Choroid plexus epithelial cell (primary cell): ENCODE results near the gene CPT2.
A peak's percentile ranks its signal among the peaks of the same experiment; 100 is the strongest.

Experiments
- DNase-seq: peaks from one replicate; pipeline ENCODE4 v3.0.0-alpha.2; 2010; ENCODE audit warnings: low read depth
- H3K4me3 ChIP-seq: 2 replicates; pipeline ENCODE4 v1.5.1; 2011; ENCODE audit warnings: low read depth, mild to moderate bottlenecking, control low read depth, low read length, moderate library complexity
- CTCF ChIP-seq: conservative IDR thresholded peaks from 2 replicates; pipeline ENCODE4 v1.5.1; 2011; ENCODE audit warnings: low read depth, mild to moderate bottlenecking, control low read depth, inconsistent platforms, low read length, moderate library complexity

CPT2 gene

GRCh38 chr1:53156783-53157182, 39.8 kb upstream of the CPT2 start:
- DNase-seq: no peak
- no peak for TF ChIP-seq CTCF
- H3K4me3 ChIP-seq: no peak overlapping the region

GRCh38 chr1:53158900-53159299, 37.7 kb upstream of the CPT2 start:
- H3K4me3 ChIP-seq: no peak overlapping the region
- DNase-seq: no peak
- no peak for TF ChIP-seq CTCF

GRCh38 chr1:53160924-53161378, 35.7 kb upstream of the CPT2 start:
- DNase-seq: peak; percentile 52
- no peak for TF ChIP-seq CTCF
- no peak overlapping the region for H3K4me3 ChIP-seq

DNA sequence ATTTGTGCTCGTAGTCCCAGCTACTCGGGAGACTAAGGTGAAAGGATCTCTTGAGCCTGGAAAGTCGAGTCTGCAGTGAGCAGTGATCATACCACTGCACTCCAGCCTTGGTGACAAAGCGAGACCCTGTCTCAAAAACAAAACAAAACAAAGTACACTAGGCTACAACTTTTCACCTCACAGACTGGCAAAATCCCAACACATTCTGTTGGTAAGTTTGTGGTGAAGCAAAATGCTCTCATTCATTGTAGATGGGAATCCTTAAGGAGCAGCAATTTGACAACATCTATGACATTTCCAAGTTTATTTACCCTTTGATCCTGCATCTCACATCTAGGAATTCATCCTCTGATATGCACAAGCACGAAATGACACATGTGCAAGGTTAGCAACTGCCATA, 34.0 kb upstream of the CPT2 start:
- peak; percentile 39 for DNase-seq
- TF ChIP-seq CTCF: no peak
- no peak overlapping the region for H3K4me3 ChIP-seq

GRCh38 chr1:53163291-53163768, 33.3 kb upstream of the CPT2 start:
- no peak for DNase-seq
- no peak for TF ChIP-seq CTCF
- no peak overlapping the region for H3K4me3 ChIP-seq

GRCh38 chr1:53165408-53165961, 31.1 kb upstream of the CPT2 start:
- DNase-seq: no peak
- H3K4me3 ChIP-seq: no peak overlapping the region
- TF ChIP-seq CTCF: no peak

DNA sequence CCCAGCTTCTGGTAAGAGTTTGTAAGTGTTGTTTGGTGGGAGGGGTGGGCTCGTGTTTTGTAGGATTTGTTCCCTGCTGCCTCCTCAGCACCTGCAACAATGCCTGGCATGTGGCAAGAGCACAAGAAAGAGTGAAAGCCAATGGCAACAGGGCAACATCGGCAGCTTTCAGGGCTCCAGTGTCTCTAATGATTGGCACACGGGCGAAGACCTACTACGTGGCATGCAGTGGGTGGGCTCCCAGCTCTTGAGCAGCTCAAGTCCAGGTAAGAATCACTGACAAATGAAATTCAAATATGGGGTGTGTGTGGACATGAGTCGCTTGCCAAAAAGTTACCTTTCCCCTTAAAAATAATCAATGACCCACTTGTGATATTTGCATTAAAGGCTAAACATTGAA, 30.3 kb upstream of the CPT2 start:
- no peak for DNase-seq
- no peak for TF ChIP-seq CTCF
- no peak overlapping the region for H3K4me3 ChIP-seq
